Measurements from ENCODE around the gene OCA2.
"Not testable (repeated sequence)": the region's sequence is repeated elsewhere in the genome, so short reads cannot be mapped to it uniquely, and the experiment has no call there.

DNA sequence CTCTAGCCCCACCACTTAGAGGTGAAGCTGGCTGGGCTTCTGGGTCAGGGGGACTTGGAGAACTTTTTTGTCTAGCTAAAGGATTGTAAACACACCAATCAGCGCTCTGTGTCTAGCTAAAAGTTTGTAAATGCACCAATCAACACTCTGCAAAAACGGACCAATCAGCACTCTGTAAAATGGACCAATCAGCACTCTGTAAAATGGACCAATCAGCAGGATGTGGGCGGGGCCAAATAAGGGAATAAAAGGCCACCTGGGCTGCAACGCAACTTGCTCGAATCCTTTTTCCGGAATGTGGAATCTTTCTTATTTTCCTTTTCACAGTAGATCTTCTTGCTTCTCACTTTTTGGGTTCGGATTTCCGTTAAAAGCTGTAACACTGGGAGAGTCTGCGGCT is 385.3 kb downstream of the OCA2 start:
- TF ChIP-seq, protein P1, sequence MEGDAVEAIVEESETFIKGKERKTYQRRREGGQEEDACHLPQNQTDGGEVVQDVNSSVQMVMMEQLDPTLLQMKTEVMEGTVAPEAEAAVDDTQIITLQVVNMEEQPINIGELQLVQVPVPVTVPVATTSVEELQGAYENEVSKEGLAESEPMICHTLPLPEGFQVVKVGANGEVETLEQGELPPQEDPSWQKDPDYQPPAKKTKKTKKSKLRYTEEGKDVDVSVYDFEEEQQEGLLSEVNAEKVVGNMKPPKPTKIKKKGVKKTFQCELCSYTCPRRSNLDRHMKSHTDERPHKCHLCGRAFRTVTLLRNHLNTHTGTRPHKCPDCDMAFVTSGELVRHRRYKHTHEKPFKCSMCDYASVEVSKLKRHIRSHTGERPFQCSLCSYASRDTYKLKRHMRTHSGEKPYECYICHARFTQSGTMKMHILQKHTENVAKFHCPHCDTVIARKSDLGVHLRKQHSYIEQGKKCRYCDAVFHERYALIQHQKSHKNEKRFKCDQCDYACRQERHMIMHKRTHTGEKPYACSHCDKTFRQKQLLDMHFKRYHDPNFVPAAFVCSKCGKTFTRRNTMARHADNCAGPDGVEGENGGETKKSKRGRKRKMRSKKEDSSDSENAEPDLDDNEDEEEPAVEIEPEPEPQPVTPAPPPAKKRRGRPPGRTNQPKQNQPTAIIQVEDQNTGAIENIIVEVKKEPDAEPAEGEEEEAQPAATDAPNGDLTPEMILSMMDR (IDR thresholded peaks at IDR 0.05) = not testable (repeated sequence)
- TF ChIP-seq POLR2A (IDR thresholded peaks at IDR 0.05) = not testable (repeated sequence)
